HepG2 (cell line): ENCODE measurements around the gene RNU6-8. TPM values are rescaled to one million over a fixed set of nuclear protein-coding genes. Genes with fewer than 3 reads are reported as not detected.

ENCODE experiments used
- DNMT3B ChIP-seq: conservative IDR thresholded peaks from 2 replicates; pipeline ENCODE4 v1.6.1; 2016; ENCODE audit warnings: missing biosample characterization, control low read depth
- ESRRA ChIP-seq: sonication (generic); formaldehyde crosslinking; IDR thresholded peaks from 2 replicates; pipeline ENCODE4 v1.5.1; 2020; ENCODE audit warnings: mild to moderate bottlenecking, low read depth, missing genetic modification reagents
- EZH2 ChIP-seq: conservative IDR thresholded peaks from 2 replicates; pipeline ENCODE4 v1.6.1; 2012; ENCODE audit warnings: mild to moderate bottlenecking, low read depth, low read length, moderate library complexity
- FOXP1 ChIP-seq, 2 experiments: fragments of 450-650 bp in 1 of 2; IDR thresholded peaks; 2 replicates each; pipeline ENCODE4 v1.6.1; 2017 to 2018; ENCODE audit warnings: antibody characterized with exemption in 1 of 2
- JUNB ChIP-seq: sonication (generic); formaldehyde crosslinking; IDR thresholded peaks from 2 replicates; pipeline ENCODE4 v1.8.0; 2022; ENCODE audit warnings: missing genetic modification reagents, mild to moderate bottlenecking, borderline replicate concordance
- MAFK ChIP-seq, 2 experiments: IDR thresholded peaks in 1 of 2; conservative IDR thresholded peaks in 1 of 2; 2 replicates each; pipeline ENCODE4 v1.6.1; 2011; ENCODE audit warnings: improper control_type of control experiment in 2 of 2, low read length in 2 of 2
- MXD1 ChIP-seq: sonication (generic); formaldehyde crosslinking; IDR thresholded peaks from 2 replicates; pipeline ENCODE4 v1.4.0; 2020; ENCODE audit warnings: mild to moderate bottlenecking, missing genetic modification reagents
- NCOA5 ChIP-seq: sonication (generic); formaldehyde crosslinking; IDR thresholded peaks from 2 replicates; pipeline ENCODE4 v1.4.0; 2020; ENCODE audit warnings: missing genetic modification reagents
- NKX3-1 ChIP-seq: sonication (generic); formaldehyde crosslinking; IDR thresholded peaks from 2 replicates; pipeline ENCODE4 v1.5.0; 2020; ENCODE audit warnings: missing genetic modification reagents
- NR2F2 ChIP-seq: IDR thresholded peaks from 2 replicates; pipeline ENCODE4 v1.6.1; 2012; ENCODE audit warnings: low read depth, inconsistent platforms, borderline replicate concordance
- PLRG1 ChIP-seq: fragments of 450-650 bp; conservative IDR thresholded peaks from 2 replicates; pipeline ENCODE4 v1.6.1; 2016
- POGZ ChIP-seq: sonication (generic); formaldehyde crosslinking; IDR thresholded peaks from 2 replicates; pipeline ENCODE4 v1.4.0; 2020; ENCODE audit warnings: mild to moderate bottlenecking, missing genetic modification reagents
- TARDBP ChIP-seq: sonication (generic); formaldehyde crosslinking; IDR thresholded peaks from 2 replicates; pipeline ENCODE4 v1.8.0; 2022; ENCODE audit warnings: mild to moderate bottlenecking, missing genetic modification reagents
- TCF12 ChIP-seq, 2 experiments: fragments of 450-650 bp in 1 of 2; sonication (generic) in 1 of 2; formaldehyde crosslinking in 1 of 2; IDR thresholded peaks; 2 replicates each; pipeline versions ENCODE4 v1.6.1 to v1.8.0; 2017 to 2022; ENCODE audit warnings: antibody characterized with exemption in 1 of 2, mild to moderate bottlenecking in 1 of 2, missing genetic modification reagents in 1 of 2, moderate library complexity in 1 of 2
- TFDP1 ChIP-seq: IDR thresholded peaks from 2 replicates; pipeline ENCODE4 v1.6.1; 2016; ENCODE audit warnings: missing compliant biosample characterization, missing genetic modification reagents, borderline replicate concordance
- THYN1 ChIP-seq: sonication (generic); formaldehyde crosslinking; IDR thresholded peaks from 2 replicates; pipeline ENCODE4 v1.8.1; 2023; ENCODE audit warnings: low read depth, mild to moderate bottlenecking, moderate library complexity, missing genetic modification reagents, borderline replicate concordance
- ZKSCAN5 ChIP-seq: sonication (generic); formaldehyde crosslinking; IDR thresholded peaks from 2 replicates; pipeline ENCODE4 v1.5.1; 2020; ENCODE audit warnings: mild to moderate bottlenecking, missing genetic modification reagents
- ZNF432 ChIP-seq: sonication (generic); formaldehyde crosslinking; IDR thresholded peaks from 2 replicates; pipeline ENCODE4 v1.5.0; 2020; ENCODE audit warnings: missing genetic modification reagents, mild to moderate bottlenecking, borderline replicate concordance
- ZNF614 ChIP-seq: IDR thresholded peaks from 2 replicates; pipeline ENCODE4 v1.6.1; 2018; ENCODE audit warnings: missing biosample characterization, missing genetic modification reagents, inconsistent platforms, borderline replicate concordance
- ZNF678 ChIP-seq: sonication (generic); formaldehyde crosslinking; IDR thresholded peaks from 2 replicates; pipeline ENCODE4 v1.4.0; 2020; ENCODE audit warnings: mild to moderate bottlenecking, missing genetic modification reagents
- polyA plus RNA-seq, 8 experiments: library from polyadenylated mRNA; depleted of rRNA in 3 of 8; stranded (reverse) in 7 of 8; unstranded in 1 of 8; fragments of >200 nt; fragmentation: Illumina TruSeq in 4 of 8; extraction: Trizol in 4 of 8; gene quantifications; 2 replicates each; pipeline versions ENCODE4 v1.2.1 to v1.2.3, GENCODE V29; 2011 to 2016; ENCODE audit warnings: low read depth in 4 of 8, missing spikeins in 1 of 8, mixed read lengths in 1 of 8; ENCODE audit not compliant: insufficient read depth in 1 of 8
- total RNA-seq, 5 experiments: library from RNA; depleted of rRNA; stranded (reverse); fragments of >200 nt; fragmentation: Illumina TruSeq; extraction: Trizol; gene quantifications; 2 replicates each; pipeline ENCODE4 v1.2.3, GENCODE V29; 2016; ENCODE audit warnings: low read depth in 1 of 5
- TF ChIP-seq, protein P1 (sequence below): sonication (generic); formaldehyde crosslinking; IDR thresholded peaks from 2 replicates; pipeline ENCODE4 v1.4.0; 2020; ENCODE audit warnings: mild to moderate bottlenecking, missing genetic modification reagents, borderline replicate concordance
- TF ChIP-seq, protein P2 (sequence below): sonication (generic); formaldehyde crosslinking; IDR thresholded peaks from 2 replicates; pipeline ENCODE4 v1.4.0; 2020; ENCODE audit warnings: missing genetic modification reagents, borderline replicate concordance

Gene RNU6-8
- total and polyA plus RNA-seq, 2 of the 13 experiments (the other 11 are each of a cell fraction or from before 2014, with no cell fraction given): under 0.01 TPM; not detected in 1

GRCh38 chr14:32252030-32252670 is 49.1 kb upstream of the RNU6-8 start (continued):
- TF ChIP-seq TFDP1 (no peak; the same call in 1 of the 2 replicates), ZNF678 (no peak), EZH2 (0 out of 2 replicates have a peak, but pooled peaks have one; percentile 41), POGZ (CRISPR knock-in tag) (peak; percentile 49; the same call in 1 of the 2 replicates), ZKSCAN5 (CRISPR knock-in tag) (no peak), TARDBP (CRISPR knock-in tag) (no peak), ESRRA (no peak), ZNF432 (CRISPR knock-in tag) (no peak), PLRG1 (no peak), ZNF614 (CRISPR knock-in tag) (no peak; the same call in 1 of the 2 replicates), MAFK (conservative IDR thresholded peaks at IDR 0.05 in 1 of 2, IDR thresholded peaks at IDR 0.05 in 1 of 2; ENCODE audit: low read length in 2 of 2) (peak in 1 of 2 experiments; percentile 52; a peak in 2 of 4 replicates), JUNB (CRISPR knock-in tag) (peak; percentile 31; the same call in 1 of the 2 replicates), NKX3-1 (CRISPR knock-in tag) (no peak), FOXP1 (IDR thresholded peaks at IDR 0.05) (no peak), FOXP1 (CRISPR knock-in tag; IDR thresholded peaks at IDR 0.05) (peak; percentile 47; the same call in 1 of the 2 replicates), THYN1 (CRISPR knock-in tag) (no peak), TCF12 (IDR thresholded peaks at IDR 0.05) (no peak), TCF12 (CRISPR knock-in tag; IDR thresholded peaks at IDR 0.05) (no peak), NR2F2 (0 out of 2 replicates have a peak, but pooled peaks have one; percentile 18), MXD1 (no peak), NCOA5 (CRISPR knock-in tag) (no peak), DNMT3B (CRISPR knock-in tag) (0 out of 2 replicates have a peak, but pooled peaks have one; percentile 67)
- TF ChIP-seq, protein P1, sequence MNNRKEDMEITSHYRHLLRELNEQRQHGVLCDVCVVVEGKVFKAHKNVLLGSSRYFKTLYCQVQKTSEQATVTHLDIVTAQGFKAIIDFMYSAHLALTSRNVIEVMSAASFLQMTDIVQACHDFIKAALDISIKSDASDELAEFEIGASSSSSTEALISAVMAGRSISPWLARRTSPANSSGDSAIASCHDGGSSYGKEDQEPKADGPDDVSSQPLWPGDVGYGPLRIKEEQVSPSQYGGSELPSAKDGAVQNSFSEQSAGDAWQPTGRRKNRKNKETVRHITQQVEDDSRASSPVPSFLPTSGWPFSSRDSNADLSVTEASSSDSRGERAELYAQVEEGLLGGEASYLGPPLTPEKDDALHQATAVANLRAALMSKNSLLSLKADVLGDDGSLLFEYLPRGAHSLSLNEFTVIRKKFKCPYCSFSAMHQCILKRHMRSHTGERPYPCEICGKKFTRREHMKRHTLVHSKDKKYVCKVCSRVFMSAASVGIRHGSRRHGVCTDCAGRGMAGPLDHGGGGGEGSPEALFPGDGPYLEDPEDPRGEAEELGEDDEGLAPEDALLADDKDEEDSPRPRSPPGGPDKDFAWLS (CRISPR knock-in tag): no peak
- TF ChIP-seq, protein P2, sequence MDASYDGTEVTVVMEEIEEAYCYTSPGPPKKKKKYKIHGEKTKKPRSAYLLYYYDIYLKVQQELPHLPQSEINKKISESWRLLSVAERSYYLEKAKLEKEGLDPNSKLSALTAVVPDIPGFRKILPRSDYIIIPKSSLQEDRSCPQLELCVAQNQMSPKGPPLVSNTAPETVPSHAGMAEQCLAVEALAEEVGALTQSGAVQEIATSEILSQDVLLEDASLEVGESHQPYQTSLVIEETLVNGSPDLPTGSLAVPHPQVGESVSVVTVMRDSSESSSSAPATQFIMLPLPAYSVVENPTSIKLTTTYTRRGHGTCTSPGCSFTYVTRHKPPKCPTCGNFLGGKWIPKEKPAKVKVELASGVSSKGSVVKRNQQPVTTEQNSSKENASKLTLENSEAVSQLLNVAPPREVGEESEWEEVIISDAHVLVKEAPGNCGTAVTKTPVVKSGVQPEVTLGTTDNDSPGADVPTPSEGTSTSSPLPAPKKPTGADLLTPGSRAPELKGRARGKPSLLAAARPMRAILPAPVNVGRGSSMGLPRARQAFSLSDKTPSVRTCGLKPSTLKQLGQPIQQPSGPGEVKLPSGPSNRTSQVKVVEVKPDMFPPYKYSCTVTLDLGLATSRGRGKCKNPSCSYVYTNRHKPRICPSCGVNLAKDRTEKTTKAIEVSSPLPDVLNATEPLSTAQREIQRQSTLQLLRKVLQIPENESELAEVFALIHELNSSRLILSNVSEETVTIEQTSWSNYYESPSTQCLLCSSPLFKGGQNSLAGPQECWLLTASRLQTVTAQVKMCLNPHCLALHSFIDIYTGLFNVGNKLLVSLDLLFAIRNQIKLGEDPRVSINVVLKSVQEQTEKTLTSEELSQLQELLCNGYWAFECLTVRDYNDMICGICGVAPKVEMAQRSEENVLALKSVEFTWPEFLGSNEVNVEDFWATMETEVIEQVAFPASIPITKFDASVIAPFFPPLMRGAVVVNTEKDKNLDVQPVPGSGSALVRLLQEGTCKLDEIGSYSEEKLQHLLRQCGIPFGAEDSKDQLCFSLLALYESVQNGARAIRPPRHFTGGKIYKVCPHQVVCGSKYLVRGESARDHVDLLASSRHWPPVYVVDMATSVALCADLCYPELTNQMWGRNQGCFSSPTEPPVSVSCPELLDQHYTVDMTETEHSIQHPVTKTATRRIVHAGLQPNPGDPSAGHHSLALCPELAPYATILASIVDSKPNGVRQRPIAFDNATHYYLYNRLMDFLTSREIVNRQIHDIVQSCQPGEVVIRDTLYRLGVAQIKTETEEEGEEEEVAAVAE (CRISPR knock-in tag): peak; percentile 63; the same call in 1 of the 2 replicates
